ENCODE results near the gene ANXA2.
A peak's percentile ranks its signal among the peaks of the same experiment; 100 is the strongest.

ANXA2 gene

DNA sequence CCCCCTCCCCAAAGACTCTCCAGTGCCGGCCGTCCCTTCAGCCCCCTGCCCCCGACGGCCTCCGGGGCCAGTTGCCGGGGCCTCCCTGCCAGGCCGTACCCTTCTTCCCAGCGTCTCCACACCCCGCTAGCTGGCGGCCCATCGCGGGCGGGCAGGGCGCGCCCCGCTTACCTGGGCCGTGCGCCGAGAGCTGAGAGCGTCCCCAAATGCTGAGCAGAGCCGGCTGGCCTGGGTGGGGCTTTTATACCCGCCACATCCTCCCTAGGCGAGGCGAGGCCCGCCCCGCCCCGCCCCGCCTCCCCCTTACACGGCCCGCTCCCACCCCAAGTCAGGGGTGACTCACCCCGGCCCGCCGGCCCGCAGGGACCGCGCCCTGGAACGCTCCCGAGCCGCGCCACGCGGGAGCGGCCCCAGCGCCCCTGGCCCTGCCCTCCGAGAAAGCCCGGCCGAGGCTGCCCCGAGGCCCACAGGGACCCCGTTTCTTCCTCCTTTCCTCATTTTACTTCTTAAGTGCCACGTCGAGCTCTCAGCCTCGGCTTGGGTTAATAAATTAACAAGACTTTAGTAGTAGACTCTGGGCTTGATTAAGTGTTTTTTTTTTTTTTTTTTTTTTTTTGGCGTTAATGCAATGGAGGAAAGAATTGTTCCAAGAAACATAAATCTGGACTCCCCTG is at the start of gene ANXA2:
Gene ANXA2 (minus strand): TSS at position 215 of the 674 bp plus-strand sequence. CDS start 11,911 bp downstream, outside the sequence.
- peak; percentile 89 for DNase-seq (ENCODE audit: extremely low read depth, low read depth)
- no peak for TF ChIP-seq CTCF (IDR thresholded peaks at IDR 0.05; ENCODE audit: low read depth, low read length)

GRCh38 chr15:60444289-60444912 is 46.6 kb upstream of the ANXA2 start:
- no peak for DNase-seq (ENCODE audit: extremely low read depth, low read depth)
- TF ChIP-seq CTCF (IDR thresholded peaks at IDR 0.05; ENCODE audit: low read depth, low read length) = peak; percentile 74

GRCh38 chr15:60442763-60443162 is 45.0 kb upstream of the ANXA2 start:
- TF ChIP-seq CTCF (IDR thresholded peaks at IDR 0.05; ENCODE audit: low read depth, low read length) = no peak
- DNase-seq (ENCODE audit: extremely low read depth, low read depth) = no peak

DNA sequence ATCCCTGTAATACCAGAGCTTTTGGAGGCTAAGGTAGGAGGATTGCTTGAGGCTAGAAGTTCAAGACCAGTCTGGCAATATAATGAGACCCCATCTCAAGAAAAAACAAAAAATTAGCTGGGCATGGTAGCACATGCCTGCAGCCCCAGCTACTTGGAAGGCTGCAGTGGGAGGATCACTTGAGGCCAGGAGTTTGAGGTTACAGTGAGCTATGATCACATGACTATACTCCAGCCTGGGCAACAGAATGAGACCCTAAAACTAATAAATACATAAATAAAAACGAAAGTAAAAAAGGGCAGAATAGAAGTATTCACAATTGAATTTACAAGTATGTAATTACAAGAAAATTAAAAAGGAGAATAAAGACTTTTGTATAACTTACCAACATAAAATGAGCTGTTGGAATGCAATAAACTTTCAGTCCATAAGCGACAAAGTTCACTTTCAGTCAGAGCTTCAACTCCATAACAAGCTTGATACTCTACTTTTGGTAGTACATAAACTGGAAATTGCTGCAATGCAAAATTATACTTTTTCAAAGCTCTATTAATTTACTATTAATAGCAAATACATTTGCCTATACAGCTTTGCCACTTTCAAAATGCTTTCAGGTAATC is 44.4 kb upstream of the ANXA2 start:
- no peak for DNase-seq (ENCODE audit: extremely low read depth, low read depth)
- TF ChIP-seq CTCF (IDR thresholded peaks at IDR 0.05; ENCODE audit: low read depth, low read length) = no peak

- no peak for TF ChIP-seq CTCF (IDR thresholded peaks at IDR 0.05; ENCODE audit: low read depth, low read length)
- no peak for DNase-seq (ENCODE audit: extremely low read depth, low read depth)
These were observed 43.5 kb upstream of the ANXA2 start for GRCh38 chr15:60441331-60441730.

DNA sequence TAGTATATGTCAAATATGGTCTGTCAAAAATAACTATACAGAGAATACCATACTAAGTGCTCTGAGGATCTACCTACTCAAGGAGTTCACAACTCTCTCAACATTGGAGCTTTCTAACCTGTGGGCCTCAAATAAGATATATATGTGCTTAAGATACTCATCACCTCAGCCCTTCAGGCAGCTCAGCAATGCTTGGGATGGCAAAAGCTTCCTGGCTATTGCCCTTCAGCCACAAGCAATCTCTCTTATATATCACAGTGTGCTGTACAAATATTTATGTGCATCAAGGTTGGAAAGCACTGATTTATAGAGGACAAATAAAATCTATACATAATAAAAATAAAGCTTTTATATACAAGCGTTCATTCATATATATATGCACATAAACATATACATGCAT is 40.9 kb upstream of the ANXA2 start:
- DNase-seq (ENCODE audit: extremely low read depth, low read depth) = no peak
- TF ChIP-seq CTCF (IDR thresholded peaks at IDR 0.05; ENCODE audit: low read depth, low read length) = no peak

- TF ChIP-seq CTCF (IDR thresholded peaks at IDR 0.05; ENCODE audit: low read depth, low read length) = no peak
- DNase-seq (ENCODE audit: extremely low read depth, low read depth) = no peak
These were observed 31.1 kb upstream of the ANXA2 start for GRCh38 chr15:60428935-60429334.

Data from AG09319 (cell line).